H1 (cell line): ENCODE results near the gene PLD6. TPM values are rescaled to one million over a fixed set of nuclear protein-coding genes. Genes with fewer than 3 reads are reported as not detected.

Experiments used
- CTCF ChIA-PET: fragments of 300-600 bp; sonication (Branson Sonifier 250); formaldehyde crosslinking; loops from one replicate; lab custom pipeline; 2021; ENCODE audit not compliant: partially characterized antibody; lab: Charles Lee
- POLR2A ChIA-PET: fragments of 300-600 bp; sonication (Branson Sonifier 250); formaldehyde crosslinking; loops from one replicate; lab custom pipeline; 2021; ENCODE audit warnings: inconsistent platforms; ENCODE audit not compliant: partially characterized antibody; lab: Charles Lee
- DNase-seq, 2 experiments: peaks; one replicate each; pipeline versions ENCODE4 v3.0.0 to v3.0.0-alpha.2; 2010 to 2022; ENCODE audit warnings: low spot score in 2 of 2, low read depth in 1 of 2, mixed read lengths in 1 of 2
- FAIRE-seq: peaks from 2 replicates; lab custom pipeline; 2011; peaks lifted over from hg19 to GRCh38; lab: Jason Lieb, UNC
- H2AFZ ChIP-seq: 2 replicates; pipeline ENCODE4 v1.8.1; 2012; ENCODE audit warnings: low read length, inconsistent platforms
- H2AK5ac ChIP-seq: 2 replicates; pipeline ENCODE4 v1.6.1; 2013; ENCODE audit warnings: low read depth, low read length
- H2BK120ac ChIP-seq: replicated peaks from 2 replicates; pipeline ENCODE3; 2013; ENCODE audit warnings: low read depth, low read length, inconsistent platforms
- H2BK12ac ChIP-seq: 2 replicates; pipeline ENCODE4 v1.6.1; 2013; ENCODE audit warnings: low read depth, low read length
- H2BK15ac ChIP-seq: 2 replicates; pipeline ENCODE4 v1.6.1; 2013; ENCODE audit warnings: low read length
- H2BK20ac ChIP-seq: 2 replicates; pipeline ENCODE4 v1.6.1; 2013; ENCODE audit warnings: low read length
- H2BK5ac ChIP-seq: 2 replicates; pipeline ENCODE4 v1.6.1; 2013; ENCODE audit warnings: low read depth, low read length
- H3K14ac ChIP-seq: 2 replicates; pipeline ENCODE4 v1.6.1; 2013; ENCODE audit warnings: inconsistent platforms; ENCODE audit not compliant: insufficient read length
- H3K18ac ChIP-seq: 2 replicates; pipeline ENCODE4 v1.6.1; 2013; ENCODE audit warnings: low read length; ENCODE audit errors: extremely low read depth
- H3K23ac ChIP-seq: 2 replicates; pipeline ENCODE4 v1.6.1; 2013; ENCODE audit warnings: inconsistent platforms; ENCODE audit not compliant: insufficient read length
- H3K23me2 ChIP-seq: 2 replicates; pipeline ENCODE4 v1.6.1; 2013; ENCODE audit warnings: low read depth, low read length
- H3K27ac ChIP-seq: 2 replicates; pipeline ENCODE4 v1.6.1; 2011; ENCODE audit warnings: low read depth, low read length, inconsistent platforms
- H3K27me3 ChIP-seq, 4 experiments: replicated peaks in 1 of 4; 1 replicate in 1 of 4; 2 replicates in 3 of 4; pipeline versions ENCODE4 v1.6.1 to v1.8.1; 2011 to 2013; ENCODE audit warnings: low read length in 3 of 4, mild to moderate bottlenecking in 3 of 4, inconsistent platforms in 2 of 4, mixed read lengths in 2 of 4, moderate library complexity in 1 of 4; ENCODE audit not compliant: control insufficient read depth in 3 of 4, insufficient read depth in 3 of 4; ENCODE audit errors: extremely low read depth in 1 of 4
- H3K36me3 ChIP-seq, 4 experiments: 2 replicates each; pipeline versions ENCODE4 v1.6.1 to v1.8.1; 2011 to 2013; ENCODE audit warnings: mild to moderate bottlenecking in 4 of 4, low read length in 3 of 4, moderate library complexity in 2 of 4, control low read depth in 1 of 4, inconsistent platforms in 1 of 4; ENCODE audit not compliant: insufficient read depth in 4 of 4, control insufficient read depth in 2 of 4
- H3K4ac ChIP-seq: replicated peaks from 2 replicates; pipeline ENCODE3; 2013; ENCODE audit warnings: low read length, low read depth, mixed read lengths, inconsistent platforms; ENCODE audit not compliant: insufficient read length
- H3K4me1 ChIP-seq, 4 experiments: replicated peaks in 1 of 4; 1 replicate in 1 of 4; 2 replicates in 3 of 4; pipeline versions ENCODE4 v1.6.1 to v1.8.1; 2011 to 2013; ENCODE audit warnings: low read length in 3 of 4, inconsistent platforms in 2 of 4, mixed read lengths in 1 of 4; ENCODE audit not compliant: insufficient read depth in 4 of 4, control insufficient read depth in 3 of 4
- H3K4me2 ChIP-seq, 2 experiments: 2 replicates each; pipeline versions ENCODE4 v1.6.1 to v1.8.1; 2011 to 2013; ENCODE audit warnings: low read depth in 2 of 2, low read length in 2 of 2, control low read depth in 1 of 2, inconsistent platforms in 1 of 2, mild to moderate bottlenecking in 1 of 2; ENCODE audit not compliant: insufficient read depth in 1 of 2
- H3K4me3 ChIP-seq, 4 experiments: fragments of 200-600, 300-600 bp in 1 of 4; sonication (generic), shearing (Covaris generic), sonication (Bioruptor Twin) in 1 of 4; 2 replicates each; pipeline versions ENCODE4 v1.5.1 to v1.8.1; 2011 to 2016; ENCODE audit warnings: low read length in 4 of 4, low read depth in 3 of 4, control low read depth in 2 of 4, inconsistent platforms in 2 of 4, mild to moderate bottlenecking in 2 of 4, mixed read lengths in 1 of 4, moderate library complexity in 1 of 4; ENCODE audit not compliant: insufficient read depth in 2 of 4; ENCODE audit errors: extremely low read depth in 1 of 4
- H3K56ac ChIP-seq: replicated peaks from 2 replicates; pipeline ENCODE3; 2013; ENCODE audit warnings: low read depth, mild to moderate bottlenecking, mixed read lengths, low read length, inconsistent platforms; ENCODE audit not compliant: insufficient read length
- H3K79me1 ChIP-seq: 2 replicates; pipeline ENCODE4 v1.6.1; 2013; ENCODE audit warnings: low read depth, low read length, control low read depth
- H3K79me2 ChIP-seq, 2 experiments: 2 replicates each; pipeline versions ENCODE4 v1.6.1 to v1.8.1; 2012 to 2013; ENCODE audit warnings: low read length in 2 of 2, mild to moderate bottlenecking in 2 of 2, inconsistent platforms in 1 of 2; ENCODE audit not compliant: insufficient read depth in 2 of 2, control insufficient read depth in 1 of 2
- H3K9ac ChIP-seq, 4 experiments: replicated peaks in 1 of 4; 1 replicate in 1 of 4; 2 replicates in 3 of 4; pipeline versions ENCODE4 v1.6.1 to v1.8.1; 2011 to 2013; ENCODE audit warnings: low read depth in 3 of 4, low read length in 3 of 4, control low read depth in 2 of 4, mild to moderate bottlenecking in 2 of 4, moderate library complexity in 2 of 4, inconsistent platforms in 1 of 4; ENCODE audit errors: extremely low read depth in 1 of 4
- H3K9me3 ChIP-seq, 2 experiments: 2 replicates each; pipeline versions ENCODE4 v1.6.1 to v1.8.1; 2012 to 2013; ENCODE audit warnings: mild to moderate bottlenecking in 2 of 2, moderate library complexity in 2 of 2, control low read depth in 1 of 2, inconsistent platforms in 1 of 2, low read depth in 1 of 2, low read length in 1 of 2, mixed read lengths in 1 of 2; ENCODE audit not compliant: insufficient read depth in 2 of 2
- H4K20me1 ChIP-seq, 2 experiments: replicated peaks in 1 of 2; 2 replicates each; pipeline versions ENCODE3 to v1.8.1; 2011 to 2013; ENCODE audit warnings: inconsistent platforms in 2 of 2, low read length in 2 of 2, mild to moderate bottlenecking in 1 of 2; ENCODE audit not compliant: insufficient read depth in 2 of 2, control insufficient read depth in 1 of 2
- H4K5ac ChIP-seq: 2 replicates; pipeline ENCODE4 v1.6.1; 2013; ENCODE audit warnings: low read length, low read depth, mixed read lengths, inconsistent platforms; ENCODE audit not compliant: insufficient read length
- H4K8ac ChIP-seq: 2 replicates; pipeline ENCODE4 v1.8.0; 2013; ENCODE audit warnings: mild to moderate bottlenecking, moderate library complexity, low read length, inconsistent platforms; ENCODE audit not compliant: insufficient read depth; ENCODE audit errors: extremely low read depth
- H4K91ac ChIP-seq: replicated peaks from 2 replicates; pipeline ENCODE3; 2013; ENCODE audit warnings: low read length, mixed read lengths, inconsistent platforms; ENCODE audit not compliant: insufficient read length
- CBX5 ChIP-seq: fragments of 300-800, 300-1000 bp; sonication (generic); IDR thresholded peaks from 2 replicates; pipeline ENCODE4 v1.7.1; 2016; ENCODE audit warnings: antibody characterized with exemption, low read length, low read depth
- CHD1 ChIP-seq: IDR thresholded peaks from 2 replicates; pipeline ENCODE4 v1.6.1; 2012; ENCODE audit warnings: low read depth, low read length, improper control_type of control experiment
- EP300 ChIP-seq, 2 experiments: IDR thresholded peaks; 1 replicate in 1 of 2; 2 replicates in 1 of 2; pipeline ENCODE4 v1.6.1; 2011 to 2012; ENCODE audit warnings: low read depth in 2 of 2, low read length in 2 of 2, mild to moderate bottlenecking in 2 of 2, borderline replicate concordance in 1 of 2, inconsistent platforms in 1 of 2, moderate library complexity in 1 of 2
- GTF2F1 ChIP-seq: IDR thresholded peaks from 2 replicates; pipeline ENCODE4 v1.6.1; 2012; ENCODE audit warnings: low read depth, low read length, improper control_type of control experiment, borderline replicate concordance
- HDAC6 ChIP-seq: IDR thresholded peaks from one replicate; pipeline ENCODE4 v1.7.1; 2012; ENCODE audit warnings: low read depth, mild to moderate bottlenecking, inconsistent platforms, low read length, moderate library complexity
- KDM4A ChIP-seq: IDR thresholded peaks from one replicate; pipeline ENCODE4 v1.7.1; 2012; ENCODE audit warnings: low read depth, mild to moderate bottlenecking, moderate library complexity, low read length, inconsistent platforms; ENCODE audit not compliant: severe bottlenecking
- POLR2AphosphoS5 ChIP-seq: IDR thresholded peaks from 2 replicates; pipeline ENCODE4 v1.6.1; 2011; ENCODE audit warnings: low read depth, low read length
- RFX5 ChIP-seq: IDR thresholded peaks from 2 replicates; pipeline ENCODE4 v1.6.1; 2011; ENCODE audit warnings: low read depth, low read length, improper control_type of control experiment, borderline replicate concordance
- RXRA ChIP-seq: IDR thresholded peaks from 2 replicates; pipeline ENCODE4 v1.6.1; 2011; ENCODE audit warnings: low read depth, mild to moderate bottlenecking, low read length, moderate library complexity; ENCODE audit not compliant: insufficient read depth
- SP1 ChIP-seq: IDR thresholded peaks from 2 replicates; pipeline ENCODE4 v1.6.1; 2011; ENCODE audit warnings: low read depth, low read length
- YY1 ChIP-seq: IDR thresholded peaks from 2 replicates; pipeline ENCODE4 v1.6.1; 2011; ENCODE audit warnings: low read depth, mild to moderate bottlenecking, low read length
- ZNF274 ChIP-seq: IDR thresholded peaks from 2 replicates; pipeline ENCODE4 v1.7.0; 2012; ENCODE audit warnings: low read length, borderline replicate concordance; ENCODE audit errors: extremely low read depth
- WGBS, 2 experiments: shearing (Covaris generic) in 1 of 2; methylation state at CpG; one replicate each; pipeline versions ENCODE4 v1.1.6 to v1.1.7; 2013 to 2015; ENCODE audit warnings: low lambda C conversion rate in 2 of 2, mixed read lengths in 2 of 2, inconsistent platforms in 1 of 2, low coverage in 1 of 2, missing lambda C conversion rate in 1 of 2; ENCODE audit not compliant: insufficient replicate concordance in 2 of 2, insufficient coverage in 1 of 2, insufficient read length in 1 of 2; ENCODE audit errors: extremely low coverage in 1 of 2, missing lambda C conversion rate in 1 of 2; 5-methylcytosine and 5-hydroxymethylcytosine counted together
- polyA plus RNA-seq, 7 experiments: library from polyadenylated mRNA; depleted of rRNA in 3 of 7; stranded (reverse) in 5 of 7; unstranded in 2 of 7; fragments of >200 nt in 5 of 7; fragments of 200-250 nt in 2 of 7; gene quantifications; 1 replicate in 5 of 7; 2 replicates in 1 of 7; 4 replicates in 1 of 7; pipeline versions ENCODE4 v1.2.1 to v1.2.3, GENCODE V29; 2011 to 2013; ENCODE audit warnings: missing spikeins in 2 of 7, mixed read lengths in 2 of 7
- total RNA-seq: library from RNA; stranded (reverse); fragmentation: NEBNext Ultra II Directional; extraction: Animal tissue kit (Norgen Biotek cat#: 25700); gene quantifications from 2 replicates; pipeline ENCODE4 v1.2.1, GENCODE V29; 2021
- TF ChIP-seq, protein P1 (sequence below): IDR thresholded peaks from 2 replicates; pipeline ENCODE4 v1.6.1; 2012; ENCODE audit warnings: low read length, inconsistent platforms

The PLD6 gene
- total and polyA plus RNA-seq, 2 of the 8 experiments (the other 6 are each of a cell fraction or from before 2014, with no cell fraction given): 0.20 to 0.22 TPM

GRCh38 chr17:17217995-17218394 is 11.9 kb upstream of the PLD6 start:
- Histone ChIP-seq H2BK20ac (no peak overlapping the region), H3K79me1 (no peaks in the 10 kb centered on the region; the same call in 1 of the 2 replicates), H2AK5ac (no peak overlapping the region), H3K27me3 (no peaks in the 10 kb centered on the region), H3K23me2 (no peaks in the 10 kb centered on the region), H3K9ac (no peak overlapping the region), H4K5ac (no peak overlapping the region), H4K8ac (no peak overlapping the region), H4K20me1 (peaks cover 2 to 10% of the 10 kb centered on the region in 2 experiments), H4K91ac (no peak overlapping the region), H2BK5ac (no peak overlapping the region), H3K18ac (no peak overlapping the region), H2AFZ (no peak overlapping the region), H3K79me2 (no peaks in the 10 kb centered on the region; a peak in 1 of 4 replicates), H3K23ac (no peak overlapping the region), H2BK15ac (no peak overlapping the region), H3K4me2 (no peak overlapping the region), H2BK120ac (no peak overlapping the region), H3K4me3 (no peak overlapping the region), H3K9me3 (no peaks in the 10 kb centered on the region), H2BK12ac (no peak overlapping the region), H3K4ac (no peak overlapping the region), H3K14ac (no peak overlapping the region), H3K4me1 (no peaks in the 10 kb centered on the region; a peak in 1 of 7 replicates), H3K56ac (no peak overlapping the region), H3K36me3 (peaks cover 20 to 74% (median 60%) of the 10 kb centered on the region in 4 experiments; a peak in 7 of 8 replicates), H3K27ac (no peak overlapping the region)
- no peak for FAIRE-seq
- 100% methylated on average over 3 of the region's 3 CpGs; no CpG with 5 or more reads in 1 of the 2 experiments for WGBS, 2 experiments
- CTCF ChIA-PET: interaction anchor here (2.9 kb wide), 1 partner anchor 75 kb away, joined by 11 read pairs; no protein-coding TSS in a partner anchor
- POLR2A ChIA-PET: no interaction called here
- DNase-seq: no peak
- TF ChIP-seq HDAC6 (no peak), RXRA (no peak), GTF2F1 (no peak), SP1 (no peak), CHD1 (no peak), YY1 (no peak), KDM4A (no peak), POLR2AphosphoS5 (no peak), RFX5 (no peak), EP300 (IDR thresholded peaks at IDR 0.05; ENCODE audit: borderline replicate concordance in 1 of 2, low read depth in 2 of 2, low read length in 2 of 2) (no peak), ZNF274 (no peak), CBX5 (no peak)
- TF ChIP-seq, protein P1, sequence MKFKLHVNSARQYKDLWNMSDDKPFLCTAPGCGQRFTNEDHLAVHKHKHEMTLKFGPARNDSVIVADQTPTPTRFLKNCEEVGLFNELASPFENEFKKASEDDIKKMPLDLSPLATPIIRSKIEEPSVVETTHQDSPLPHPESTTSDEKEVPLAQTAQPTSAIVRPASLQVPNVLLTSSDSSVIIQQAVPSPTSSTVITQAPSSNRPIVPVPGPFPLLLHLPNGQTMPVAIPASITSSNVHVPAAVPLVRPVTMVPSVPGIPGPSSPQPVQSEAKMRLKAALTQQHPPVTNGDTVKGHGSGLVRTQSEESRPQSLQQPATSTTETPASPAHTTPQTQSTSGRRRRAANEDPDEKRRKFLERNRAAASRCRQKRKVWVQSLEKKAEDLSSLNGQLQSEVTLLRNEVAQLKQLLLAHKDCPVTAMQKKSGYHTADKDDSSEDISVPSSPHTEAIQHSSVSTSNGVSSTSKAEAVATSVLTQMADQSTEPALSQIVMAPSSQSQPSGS: no peak
